Lower leg skin (tissue), 4 donors: ENCODE data around the gene MCM10. TPM values are rescaled to one million over a fixed set of nuclear protein-coding genes. Genes with fewer than 3 reads are reported as not detected.

Source experiments
- DNase-seq, 2 donors: peaks; one replicate each; pipeline ENCODE4 v3.0.0-alpha.2; 2019; ENCODE audit warnings: low spot score in 2 of 2
- H3K4me3 ChIP-seq: fragments of 200-600 bp; sonication (generic); 2 replicates; pipeline ENCODE4 v1.5.1; 2017; ENCODE audit warnings: mild to moderate bottlenecking, low read depth; ENCODE audit not compliant: poor library complexity, severe bottlenecking
- POLR2A ChIP-seq, 2 donors: fragments of 450-650 bp; IDR thresholded peaks; one replicate each; pipeline ENCODE4 v1.6.1; 2016 to 2017; ENCODE audit warnings: antibody characterized with exemption in 2 of 2, mild to moderate bottlenecking in 1 of 2, moderate library complexity in 1 of 2
- WGBS, 2 donors: methylation state at CpG; one replicate each; pipeline ENCODE4 v1.1.5; 2018; 5-methylcytosine and 5-hydroxymethylcytosine counted together
- intact Hi-C: fragments of 100-400 bp; cut with DNase I; formaldehyde crosslinking; loops from one replicate; pipeline ENCODE4 v1.15.0; 2023; ENCODE audit warnings: low total_unique reads
- total RNA-seq, 4 donors: library from RNA; depleted of rRNA; stranded (reverse); fragments of >200 nt; gene quantifications; one replicate each; pipeline ENCODE4 v1.1.0, GENCODE V29; 2016
- TF ChIP-seq, protein P1 (sequence below), 3 donors: fragments of 450-650 bp; IDR thresholded peaks; one replicate each; pipeline ENCODE4 v1.5.1; 2016; ENCODE audit warnings: antibody characterized with exemption in 3 of 3, mild to moderate bottlenecking in 3 of 3, moderate library complexity in 2 of 3

MCM10 gene
- total RNA-seq, 4 donors from 2014 or later, result 0.08 to 1.5 (median 0.38) TPM

DNA sequence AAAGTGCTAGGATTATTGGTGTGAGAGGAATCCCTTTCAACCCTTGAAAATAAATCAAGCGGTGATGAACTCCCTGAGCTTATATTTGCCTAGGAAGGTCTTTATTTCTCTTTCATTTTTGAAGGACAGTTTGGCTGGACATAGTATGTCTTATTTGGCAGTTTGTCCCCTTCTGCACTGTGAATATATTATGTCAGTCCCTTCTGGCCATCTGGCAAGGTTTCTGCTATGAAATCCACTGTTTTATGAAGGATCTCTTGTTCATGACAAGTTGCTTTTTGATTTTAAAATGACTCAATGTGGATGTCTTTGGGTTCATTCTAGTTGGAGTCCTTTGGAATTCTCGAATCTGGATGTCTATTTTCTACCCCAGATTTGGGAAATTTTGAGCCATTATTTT is 21.7 kb upstream of the MCM10 start:
- WGBS, 2 donors, result 88 to 98% methylated on average over 2 of the region's 2 CpGs

DNA sequence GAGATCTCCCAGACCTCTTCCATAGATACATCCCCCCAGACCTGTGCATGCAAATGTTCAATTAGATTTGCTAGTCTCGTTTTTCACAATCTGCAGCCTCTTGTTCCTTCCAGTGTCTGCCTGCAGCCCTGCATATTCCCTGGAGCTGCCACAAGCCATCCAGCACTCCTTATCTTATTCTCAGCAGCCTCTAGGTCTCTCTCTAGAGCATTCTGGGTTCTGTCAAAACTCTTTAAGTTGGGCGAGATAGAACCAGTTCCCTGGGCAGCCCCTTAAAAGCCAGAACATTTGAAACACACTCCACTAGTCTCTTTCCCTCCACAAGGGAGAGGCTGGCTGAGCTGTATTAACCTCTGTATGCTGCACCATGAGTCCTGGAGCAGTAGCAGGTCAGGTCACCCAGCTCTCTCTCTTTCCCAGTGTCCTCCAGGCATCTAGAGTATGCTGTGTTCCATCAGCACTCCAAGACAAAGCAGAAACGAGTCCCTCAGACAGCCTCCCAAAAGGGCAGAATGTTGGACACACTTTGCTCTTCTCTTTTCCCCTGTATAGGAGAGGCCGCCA is 20.6 kb upstream of the MCM10 start:
- no peak for DNase-seq
- WGBS, 2 donors, result 88 to 92% methylated on average over 4 of the region's 4 CpGs
- H3K4me3 ChIP-seq, result no peak overlapping the region
- intact Hi-C loops, result no loop called here
- TF ChIP-seq, protein P1, sequence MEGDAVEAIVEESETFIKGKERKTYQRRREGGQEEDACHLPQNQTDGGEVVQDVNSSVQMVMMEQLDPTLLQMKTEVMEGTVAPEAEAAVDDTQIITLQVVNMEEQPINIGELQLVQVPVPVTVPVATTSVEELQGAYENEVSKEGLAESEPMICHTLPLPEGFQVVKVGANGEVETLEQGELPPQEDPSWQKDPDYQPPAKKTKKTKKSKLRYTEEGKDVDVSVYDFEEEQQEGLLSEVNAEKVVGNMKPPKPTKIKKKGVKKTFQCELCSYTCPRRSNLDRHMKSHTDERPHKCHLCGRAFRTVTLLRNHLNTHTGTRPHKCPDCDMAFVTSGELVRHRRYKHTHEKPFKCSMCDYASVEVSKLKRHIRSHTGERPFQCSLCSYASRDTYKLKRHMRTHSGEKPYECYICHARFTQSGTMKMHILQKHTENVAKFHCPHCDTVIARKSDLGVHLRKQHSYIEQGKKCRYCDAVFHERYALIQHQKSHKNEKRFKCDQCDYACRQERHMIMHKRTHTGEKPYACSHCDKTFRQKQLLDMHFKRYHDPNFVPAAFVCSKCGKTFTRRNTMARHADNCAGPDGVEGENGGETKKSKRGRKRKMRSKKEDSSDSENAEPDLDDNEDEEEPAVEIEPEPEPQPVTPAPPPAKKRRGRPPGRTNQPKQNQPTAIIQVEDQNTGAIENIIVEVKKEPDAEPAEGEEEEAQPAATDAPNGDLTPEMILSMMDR (IDR thresholded peaks at IDR 0.05), result no peak
- TF ChIP-seq POLR2A (IDR thresholded peaks at IDR 0.05), result no peak

More for the DNA sequence above, 21.7 kb upstream of the MCM10 start:
- DNase-seq, result no peak
- intact Hi-C loops, result no loop called here
- TF ChIP-seq, protein P1 (IDR thresholded peaks at IDR 0.05), result no peak
- no peak overlapping the region for H3K4me3 ChIP-seq

DNA sequence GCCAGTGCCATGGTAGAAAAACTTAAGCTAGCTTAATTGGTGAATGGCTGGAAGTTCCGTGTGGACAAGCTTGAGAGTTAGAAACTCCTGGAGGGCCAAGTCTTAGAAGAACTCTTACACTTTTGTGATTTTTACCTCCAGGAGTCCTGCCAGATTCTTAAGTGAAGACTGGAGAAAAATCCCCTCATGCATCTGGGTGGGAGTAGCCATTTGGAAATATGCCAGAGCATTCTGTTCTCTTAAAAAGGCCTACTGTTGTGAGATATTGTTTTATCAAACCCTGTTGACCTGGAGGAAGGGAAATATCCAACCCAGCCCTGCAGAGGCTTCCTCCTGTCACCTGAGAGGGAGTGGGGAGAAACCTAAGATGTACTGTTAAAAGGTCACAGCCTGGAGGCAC is 17.6 kb upstream of the MCM10 start:
- TF ChIP-seq, protein P1 (IDR thresholded peaks at IDR 0.05), result no peak
- no peak for TF ChIP-seq POLR2A (IDR thresholded peaks at IDR 0.05)
- H3K4me3 ChIP-seq, result no peak overlapping the region
- 94 to 100% methylated on average over 1 of the region's 1 CpG for WGBS, 2 donors

DNA sequence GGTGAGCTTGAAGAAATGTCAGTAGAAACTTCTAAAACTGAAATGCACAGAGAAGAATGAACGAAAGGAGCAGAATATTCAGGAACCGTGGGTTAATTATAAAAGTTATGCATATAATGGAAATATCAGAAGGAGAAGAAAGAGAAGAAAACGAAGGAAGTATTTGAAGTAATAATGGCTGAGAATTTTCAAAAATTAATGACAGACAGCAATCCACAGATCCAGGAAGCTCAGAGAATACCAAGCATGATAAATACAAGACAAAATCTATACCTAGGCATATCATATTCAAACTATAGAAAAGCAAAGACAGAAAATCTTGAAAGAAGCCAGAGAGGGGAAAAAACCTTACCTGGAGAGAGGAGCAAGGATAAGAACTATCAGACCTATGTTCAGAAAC is 16.5 kb upstream of the MCM10 start:
- intact Hi-C loops, result no loop called here
- 79 to 96% methylated on average over 3 of the region's 3 CpGs for WGBS, 2 donors
- no peak overlapping the region for H3K4me3 ChIP-seq
- no peak for TF ChIP-seq POLR2A (IDR thresholded peaks at IDR 0.05)
- TF ChIP-seq, protein P1 (IDR thresholded peaks at IDR 0.05), result no peak
- no peak for DNase-seq

More for the DNA sequence above, 17.6 kb upstream of the MCM10 start:
- no peak for DNase-seq
- intact Hi-C loops, result no loop called here

DNA sequence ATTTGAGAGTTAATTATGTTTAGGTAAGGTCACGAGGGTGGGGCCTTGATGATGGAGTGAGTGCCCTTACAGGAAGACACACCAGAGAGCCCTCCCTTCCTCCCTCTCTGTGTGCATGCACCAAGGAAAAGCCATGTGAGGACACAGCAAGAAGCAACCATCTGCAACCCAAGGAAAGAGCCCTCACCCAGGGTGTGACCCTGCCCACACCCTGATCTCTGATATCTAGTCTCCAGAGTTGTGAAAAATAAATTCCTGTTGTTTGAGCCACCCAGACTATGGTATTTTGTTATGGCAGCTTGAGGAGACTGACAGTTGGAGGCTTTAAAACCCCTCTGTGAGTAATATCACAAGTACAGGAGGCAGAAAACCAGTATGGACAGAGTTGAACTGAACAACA is 15.0 kb upstream of the MCM10 start:
- intact Hi-C loops, result no loop called here
- no peak for TF ChIP-seq POLR2A (IDR thresholded peaks at IDR 0.05)
- TF ChIP-seq, protein P1 (IDR thresholded peaks at IDR 0.05), result no peak
- DNase-seq, result no peak
- WGBS, 2 donors, result 80 to 87% methylated on average over 1 of the region's 1 CpG
- no peak overlapping the region for H3K4me3 ChIP-seq

DNA sequence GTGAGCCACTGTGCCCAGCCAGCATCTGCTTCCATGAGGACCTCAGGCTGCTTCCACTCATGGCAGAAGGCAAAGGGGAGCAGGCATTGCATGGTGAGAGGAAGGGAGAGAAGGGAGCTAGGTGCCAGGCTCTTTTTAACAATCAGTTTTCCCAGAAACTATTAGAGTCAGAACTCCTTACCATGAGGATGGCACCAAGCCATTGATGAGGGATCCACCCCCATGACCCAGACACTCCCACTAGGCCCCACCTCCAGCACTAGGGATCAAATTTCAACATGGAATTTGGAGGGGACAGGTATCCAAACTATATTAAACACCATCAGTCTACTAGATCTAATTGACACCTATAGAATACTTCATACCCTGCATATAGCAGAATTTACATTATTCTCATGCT is 14.2 kb upstream of the MCM10 start:
- intact Hi-C loops, result no loop called here
- no peak overlapping the region for H3K4me3 ChIP-seq
- DNase-seq, result no peak
- no peak for TF ChIP-seq POLR2A (IDR thresholded peaks at IDR 0.05)
- TF ChIP-seq, protein P1 (IDR thresholded peaks at IDR 0.05), result no peak
